Spleen (tissue), 11 donors: ENCODE results near the gene USH2A. TPM values are rescaled to one million over a fixed set of nuclear protein-coding genes. Genes with fewer than 3 reads are reported as not detected.

Experiments
- DNase-seq: peaks from one replicate; pipeline ENCODE4 v3.0.0-alpha.2; 2020
- H3K27ac ChIP-seq, 8 donors: fragments of 200-600 bp; sonication (generic) in 7 of 8; 1 replicate in 4 of 8; 2 replicates in 4 of 8; pipeline versions ENCODE4 v1.5.0 to v1.8.0; 2016 to 2021; ENCODE audit warnings: inconsistent platforms in 4 of 8, mild to moderate bottlenecking in 4 of 8, moderate library complexity in 1 of 8
- H3K27me3 ChIP-seq, 7 donors: fragments of 200-600 bp; sonication (generic) in 6 of 7; replicated peaks in 1 of 7; 1 replicate in 4 of 7; 2 replicates in 3 of 7; pipeline versions ENCODE4 v1.5.0 to v1.8.0; 2016 to 2021; ENCODE audit warnings: inconsistent platforms in 3 of 7, mild to moderate bottlenecking in 1 of 7
- H3K36me3 ChIP-seq, 6 donors: fragments of 200-600 bp; sonication (generic) in 5 of 6; 1 replicate in 4 of 6; 2 replicates in 2 of 6; pipeline versions ENCODE4 v1.5.0 to v1.8.0; 2016 to 2021; ENCODE audit warnings: inconsistent platforms in 2 of 6
- H3K4me1 ChIP-seq, 6 donors: fragments of 200-600 bp; sonication (generic) in 5 of 6; 1 replicate in 3 of 6; 2 replicates in 3 of 6; pipeline versions ENCODE4 v1.5.0 to v1.8.0; 2016 to 2021; ENCODE audit warnings: inconsistent platforms in 3 of 6
- H3K4me3 ChIP-seq, 8 donors: fragments of 200-600 bp; sonication (generic) in 7 of 8; 1 replicate in 4 of 8; 2 replicates in 4 of 8; pipeline versions ENCODE4 v1.5.0 to v1.8.0; 2016 to 2021; ENCODE audit warnings: inconsistent platforms in 4 of 8, mild to moderate bottlenecking in 4 of 8, moderate library complexity in 2 of 8
- H3K9me3 ChIP-seq, 8 donors: fragments of 200-600 bp; sonication (generic) in 7 of 8; 1 replicate in 4 of 8; 2 replicates in 4 of 8; pipeline versions ENCODE4 v1.5.0 to v1.8.0; 2016 to 2021; ENCODE audit warnings: inconsistent platforms in 4 of 8
- CTCF ChIP-seq, 11 experiments: fragments of 200-600 bp in 7 of 11; fragments of 450-650 bp in 4 of 11; sonication (generic) in 4 of 11; IDR thresholded peaks in 8 of 11; conservative IDR thresholded peaks in 3 of 11; 1 replicate in 7 of 11; 2 replicates in 4 of 11; pipeline versions ENCODE4 v1.4.0 to v1.8.0; 2016 to 2021; ENCODE audit warnings: antibody characterized with exemption in 11 of 11, inconsistent platforms in 4 of 11, mild to moderate bottlenecking in 1 of 11
- POLR2A ChIP-seq, 3 donors: fragments of 450-650 bp; IDR thresholded peaks; one replicate each; pipeline ENCODE4 v1.5.1; 2017; ENCODE audit warnings: antibody characterized with exemption in 3 of 3, mild to moderate bottlenecking in 1 of 3
- POLR2AphosphoS5 ChIP-seq, 3 donors: sonication (generic); formaldehyde crosslinking; IDR thresholded peaks; one replicate each; pipeline ENCODE4 v1.5.1; 2017; ENCODE audit warnings: antibody characterized with exemption in 3 of 3
- WGBS, 5 donors: extraction: QIAGEN DNeasy Blood & Tissue Kit in 3 of 5; methylation state at CpG; one replicate each; pipeline versions ENCODE4 v1.1.5 to v1.1.7; 2013 to 2018; 5-methylcytosine and 5-hydroxymethylcytosine counted together
- intact Hi-C: fragments of 100-400 bp; cut with DNase I; formaldehyde crosslinking; loops from one replicate; pipeline ENCODE4 v1.15.0; 2023; ENCODE audit warnings: low total_unique reads
- polyA plus RNA-seq, 3 donors: library from polyadenylated mRNA; stranded (reverse); fragments of 200-250 nt; gene quantifications; one replicate each; pipeline ENCODE4 v1.2.1, GENCODE V29; 2013
- total RNA-seq, 7 donors: library from RNA; depleted of rRNA in 3 of 7; stranded (reverse); fragments of >200 nt in 3 of 7; fragmentation: NEBNext Ultra II Directional in 4 of 7; extraction: Animal tissue kit (Norgen Biotek cat#: 25700) in 4 of 7; gene quantifications; one replicate each; pipeline versions ENCODE4 v1.1.0 to v1.2.1, GENCODE V29; 2016 to 2021
- donor health status: healthy with polysubstance abuse.
- donor health status: DM: no; HTN: no; CAD: no; lungs with moderate emphysema.
- donor health status: DM: no; HTN: no; CAD: no.
- donor health status: Bipolar disorder and iron deficiency.
- donor health status: healthy.
- donor health status: DM: no; HTN: no; CAD: no.
- donor health status: DM: yes; HTN: yes; CAD: no.

USH2A gene
- total and polyA plus RNA-seq, 10 donors = under 0.01 TPM; not detected in 9

- no peak overlapping the region for H3K4me3 ChIP-seq
- intact Hi-C loops = no loop called here
- H3K27me3 ChIP-seq = no peaks in the 10 kb centered on the region
- no peaks in the 10 kb centered on the region for H3K4me1 ChIP-seq
- no peaks in the 10 kb centered on the region for H3K9me3 ChIP-seq
- H3K27ac ChIP-seq = no peak overlapping the region
- 67 to 82% (median 70%) methylated on average over 4 of the region's 4 CpGs for WGBS, 5 donors
- TF ChIP-seq CTCF (IDR thresholded peaks at IDR 0.05 in 8 of 11, conservative IDR thresholded peaks at IDR 0.05 in 3 of 11) (no peak), POLR2A (IDR thresholded peaks at IDR 0.05) (no peak), POLR2AphosphoS5 (IDR thresholded peaks at IDR 0.05) (no peak)
- no peak for DNase-seq
- no peaks in the 10 kb centered on the region for H3K36me3 ChIP-seq
These were observed 327.8 kb downstream of the USH2A start for GRCh38 chr1:216095400-216095799.

DNA sequence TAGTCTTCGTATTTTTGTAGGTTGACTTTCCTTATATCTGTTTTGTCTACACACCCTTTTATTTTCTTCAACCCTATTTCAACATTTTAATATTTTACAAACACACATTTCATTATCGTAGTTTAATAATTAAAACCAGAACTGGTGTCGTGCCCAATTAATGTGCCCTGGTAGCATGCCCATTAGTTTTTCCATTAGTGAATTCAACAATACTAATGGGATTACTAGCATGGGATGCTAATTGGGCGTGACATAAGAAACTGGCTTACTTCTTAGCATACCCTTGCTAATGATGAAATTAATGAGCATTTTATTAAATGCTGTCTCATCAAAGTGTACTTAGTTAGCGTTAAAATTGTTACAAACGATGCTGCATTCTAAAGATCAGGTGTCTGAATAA is 332.7 kb downstream of the USH2A start:
- Histone ChIP-seq H3K36me3 (no peaks in the 10 kb centered on the region), H3K4me1 (no peaks in the 10 kb centered on the region), H3K4me3 (no peak overlapping the region), H3K9me3 (no peaks in the 10 kb centered on the region), H3K27me3 (no peaks in the 10 kb centered on the region), H3K27ac (no peak overlapping the region)
- intact Hi-C loops = no loop called here
- WGBS, 5 donors = 80 to 88% (median 86%) methylated on average over 6 of the region's 6 CpGs
- TF ChIP-seq POLR2AphosphoS5 (IDR thresholded peaks at IDR 0.05) (no peak), POLR2A (IDR thresholded peaks at IDR 0.05) (no peak), CTCF (IDR thresholded peaks at IDR 0.05 in 8 of 11, conservative IDR thresholded peaks at IDR 0.05 in 3 of 11) (no peak)
- DNase-seq = no peak

DNA sequence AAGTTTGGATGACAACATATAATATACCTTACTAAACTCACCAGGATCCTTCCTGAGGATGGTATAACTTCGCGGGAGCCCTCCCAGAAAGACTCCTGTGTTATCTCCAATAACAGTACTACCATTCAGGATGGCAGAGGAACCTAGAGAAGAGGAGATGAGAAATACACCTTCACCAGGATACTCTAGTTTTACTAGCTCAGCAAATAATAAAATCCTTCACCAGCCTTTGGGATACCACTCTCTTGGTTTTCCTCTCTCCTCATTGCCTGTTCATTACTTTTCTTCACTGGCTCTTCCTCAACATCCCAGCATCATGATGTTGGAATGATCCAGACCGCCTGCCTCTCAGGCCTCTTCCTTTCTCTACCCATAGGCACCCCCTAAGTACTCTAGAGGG is 336.6 kb downstream of the USH2A start:
- Histone ChIP-seq H3K4me3 (no peak overlapping the region), H3K27ac (no peak overlapping the region), H3K4me1 (no peaks in the 10 kb centered on the region), H3K27me3 (no peaks in the 10 kb centered on the region), H3K9me3 (no peaks in the 10 kb centered on the region), H3K36me3 (no peaks in the 10 kb centered on the region)
- 77 to 87% (median 86%) methylated on average over 3 of the region's 3 CpGs for WGBS, 5 donors
- TF ChIP-seq CTCF (IDR thresholded peaks at IDR 0.05 in 8 of 11, conservative IDR thresholded peaks at IDR 0.05 in 3 of 11) (no peak), POLR2A (IDR thresholded peaks at IDR 0.05) (no peak), POLR2AphosphoS5 (IDR thresholded peaks at IDR 0.05) (no peak)
- intact Hi-C loops = no loop called here
- DNase-seq = no peak

DNA sequence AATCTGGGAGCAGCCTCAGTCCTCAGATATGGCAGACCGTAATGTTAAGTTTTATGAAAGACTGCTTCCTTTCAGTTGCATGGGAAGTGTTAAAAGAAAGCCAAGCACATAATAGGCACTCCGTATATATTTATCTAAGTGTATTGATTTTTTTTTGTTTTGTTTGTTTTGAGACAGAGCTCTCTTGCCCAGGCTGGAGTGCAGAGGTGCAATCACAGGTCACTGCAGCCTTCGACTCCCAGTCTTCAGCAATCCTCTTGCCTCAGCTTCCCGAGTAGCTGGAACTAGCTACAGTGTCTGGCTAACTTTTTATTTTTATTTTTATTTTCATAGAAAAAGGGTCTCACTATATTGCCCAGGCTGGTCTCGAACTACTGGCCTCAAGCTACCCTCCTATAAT is 341.8 kb downstream of the USH2A start:
- TF ChIP-seq POLR2AphosphoS5 (IDR thresholded peaks at IDR 0.05) (no peak), CTCF (IDR thresholded peaks at IDR 0.05 in 8 of 11, conservative IDR thresholded peaks at IDR 0.05 in 3 of 11) (no peak), POLR2A (IDR thresholded peaks at IDR 0.05) (no peak)
- intact Hi-C loops = no loop called here
- Histone ChIP-seq H3K4me3 (no peak overlapping the region), H3K9me3 (no peaks in the 10 kb centered on the region), H3K27ac (no peak overlapping the region), H3K36me3 (no peaks in the 10 kb centered on the region), H3K27me3 (no peaks in the 10 kb centered on the region), H3K4me1 (no peaks in the 10 kb centered on the region)
- 63 to 82% (median 74%) methylated on average over 5 of the region's 5 CpGs for WGBS, 5 donors
- no peak for DNase-seq
